Astrocyte of the cerebellum (primary cell): ENCODE measurements around the gene LGMN.
"Not testable (repeated sequence)": the region's sequence is repeated elsewhere in the genome, so short reads cannot be mapped to it uniquely, and the experiment has no call there.

ENCODE experiments used
- DNase-seq: peaks from one replicate; pipeline ENCODE4 v3.0.0-alpha.2; 2011; ENCODE audit warnings: low read depth
- H3K4me3 ChIP-seq: 2 replicates; pipeline ENCODE4 v1.5.1; 2011; ENCODE audit warnings: mild to moderate bottlenecking, low read depth, low read length, moderate library complexity
- in situ Hi-C: cut with HindIII; loops from 2 replicates; pipeline ENCODE4 v1.10.0; 2017; ENCODE audit warnings: low sequenced_read_pairs
- TF ChIP-seq, protein P1 (sequence below): IDR thresholded peaks from 2 replicates; pipeline ENCODE4 v1.5.1; 2012; ENCODE audit warnings: low read length, low read depth, moderate library complexity, mild to moderate bottlenecking; ENCODE audit errors: missing control alignments

LGMN gene

GRCh38 chr14:92787554-92787953 is 39.1 kb upstream of the LGMN start:
- no peak for DNase-seq
- TF ChIP-seq, protein P1, sequence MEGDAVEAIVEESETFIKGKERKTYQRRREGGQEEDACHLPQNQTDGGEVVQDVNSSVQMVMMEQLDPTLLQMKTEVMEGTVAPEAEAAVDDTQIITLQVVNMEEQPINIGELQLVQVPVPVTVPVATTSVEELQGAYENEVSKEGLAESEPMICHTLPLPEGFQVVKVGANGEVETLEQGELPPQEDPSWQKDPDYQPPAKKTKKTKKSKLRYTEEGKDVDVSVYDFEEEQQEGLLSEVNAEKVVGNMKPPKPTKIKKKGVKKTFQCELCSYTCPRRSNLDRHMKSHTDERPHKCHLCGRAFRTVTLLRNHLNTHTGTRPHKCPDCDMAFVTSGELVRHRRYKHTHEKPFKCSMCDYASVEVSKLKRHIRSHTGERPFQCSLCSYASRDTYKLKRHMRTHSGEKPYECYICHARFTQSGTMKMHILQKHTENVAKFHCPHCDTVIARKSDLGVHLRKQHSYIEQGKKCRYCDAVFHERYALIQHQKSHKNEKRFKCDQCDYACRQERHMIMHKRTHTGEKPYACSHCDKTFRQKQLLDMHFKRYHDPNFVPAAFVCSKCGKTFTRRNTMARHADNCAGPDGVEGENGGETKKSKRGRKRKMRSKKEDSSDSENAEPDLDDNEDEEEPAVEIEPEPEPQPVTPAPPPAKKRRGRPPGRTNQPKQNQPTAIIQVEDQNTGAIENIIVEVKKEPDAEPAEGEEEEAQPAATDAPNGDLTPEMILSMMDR = no peak
- in situ Hi-C loops = no loop called here
- no peak overlapping the region for H3K4me3 ChIP-seq

DNA sequence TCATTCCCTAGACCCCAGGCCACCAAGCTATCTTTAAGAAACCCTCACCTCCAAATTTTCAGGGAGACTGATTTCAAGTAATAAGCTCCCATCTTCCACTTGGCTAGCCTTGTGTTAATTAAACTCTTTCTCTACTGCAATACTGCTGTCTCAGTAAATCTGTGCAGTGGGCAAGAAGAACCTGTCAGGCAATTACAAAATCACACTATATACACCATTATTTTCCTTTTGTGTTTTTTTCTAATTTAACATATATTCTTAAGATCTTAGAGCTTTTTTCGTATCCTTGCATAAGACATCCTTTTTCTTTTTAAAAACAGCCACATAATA is 38.0 kb upstream of the LGMN start:
- in situ Hi-C loops = no loop called here
- no peak for DNase-seq
- H3K4me3 ChIP-seq = no peak overlapping the region
- TF ChIP-seq, protein P1 = no peak

DNA sequence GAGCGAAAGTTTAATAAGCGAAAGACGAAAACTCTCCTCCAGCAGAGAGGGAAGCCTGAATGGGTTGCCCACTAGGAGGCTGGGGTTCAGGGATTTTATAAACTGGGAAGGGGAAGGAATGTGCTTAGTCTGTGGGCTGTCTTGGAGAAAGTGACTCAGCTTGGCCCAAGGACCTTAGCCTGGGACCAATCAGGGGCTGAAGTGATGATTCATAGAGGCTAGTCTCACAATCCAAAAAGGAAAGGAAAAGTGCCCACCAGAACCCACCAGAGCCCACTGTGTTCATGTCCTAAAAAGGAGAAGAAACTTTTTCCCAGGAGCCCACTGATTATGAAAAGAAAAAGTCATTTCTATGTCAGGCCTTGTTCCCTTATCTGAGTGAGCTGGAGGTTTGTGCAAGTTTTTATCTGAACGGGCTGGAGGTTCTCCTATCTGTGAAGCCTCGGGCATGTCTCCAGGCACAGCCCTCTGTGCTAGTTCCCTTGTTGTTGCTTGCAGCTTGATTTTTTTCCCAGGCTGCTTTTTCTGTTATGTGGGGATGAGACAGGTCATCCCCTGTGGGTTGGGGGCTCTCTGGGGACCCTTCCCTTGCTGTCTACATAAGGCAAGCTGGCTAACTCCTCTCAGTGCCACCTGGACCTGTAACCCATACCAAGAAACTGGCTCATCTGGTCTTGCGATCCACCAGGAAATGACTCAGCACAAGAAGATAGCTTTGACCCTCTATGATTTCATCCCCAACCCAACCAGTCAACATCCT is 37.4 kb upstream of the LGMN start:
- TF ChIP-seq, protein P1 = peak; percentile 23
- H3K4me3 ChIP-seq = no peak overlapping the region
- DNase-seq = peak; percentile 44
- in situ Hi-C loops = no loop called here

DNA sequence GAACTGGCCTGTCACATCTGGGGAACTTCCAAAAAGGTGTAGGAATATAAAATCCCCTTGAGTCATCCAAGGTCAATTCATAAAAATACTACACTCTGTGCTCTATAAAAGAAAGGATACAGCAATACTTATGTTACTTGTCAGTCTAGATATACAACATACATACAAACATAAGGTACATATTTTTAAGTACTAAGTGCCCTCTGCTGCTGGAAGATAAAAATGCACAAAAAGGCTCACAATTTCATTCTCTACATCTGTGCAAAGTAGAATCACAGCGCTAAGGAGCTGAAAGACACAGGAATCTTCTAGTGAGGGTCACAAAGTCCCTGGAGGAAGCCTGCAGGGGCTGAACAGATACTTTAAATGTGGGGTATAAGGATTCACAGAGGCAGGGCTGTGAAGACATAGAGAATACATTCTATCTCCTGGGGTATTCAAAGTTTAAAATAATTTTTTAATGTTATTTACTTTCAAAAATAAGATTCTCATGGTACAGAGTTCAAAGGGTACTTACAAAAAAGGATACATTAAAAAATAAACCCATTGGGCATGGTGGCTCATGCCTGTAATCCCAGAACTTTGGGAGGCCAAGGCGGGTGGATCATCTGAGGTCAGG is 35.5 kb upstream of the LGMN start:
- TF ChIP-seq, protein P1 = peak; percentile 49
- H3K4me3 ChIP-seq = no peak overlapping the region
- peak; percentile 48 for DNase-seq
- in situ Hi-C loops = no loop called here

DNA sequence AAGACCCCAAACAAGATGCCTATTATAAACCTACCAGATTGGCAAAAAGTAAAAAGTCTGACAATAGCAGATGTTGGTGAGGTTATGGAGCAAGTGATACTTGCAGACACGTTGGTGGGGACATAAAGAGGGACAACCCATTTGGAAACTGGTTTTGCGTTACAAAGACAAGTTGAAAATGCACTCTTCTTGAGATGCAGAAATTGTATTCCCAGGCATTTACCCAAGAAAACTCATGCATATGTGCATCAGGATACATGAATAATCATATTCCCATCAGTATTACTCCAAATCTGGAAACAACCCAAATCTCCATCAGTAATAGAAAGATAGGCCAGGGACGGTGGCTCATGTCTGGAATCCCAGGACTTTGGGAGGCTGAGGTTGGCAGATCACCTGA is 32.9 kb upstream of the LGMN start:
- DNase-seq = no peak
- in situ Hi-C loops = no loop called here

GRCh38 chr14:92780444-92781232 is 32.2 kb upstream of the LGMN start:
- no peak overlapping the region for H3K4me3 ChIP-seq
- TF ChIP-seq, protein P1 = no peak
- DNase-seq = no peak
- in situ Hi-C loops = no loop called here

More for the DNA sequence above, 32.9 kb upstream of the LGMN start:
- no peak overlapping the region for H3K4me3 ChIP-seq
- TF ChIP-seq, protein P1 = no peak

DNA sequence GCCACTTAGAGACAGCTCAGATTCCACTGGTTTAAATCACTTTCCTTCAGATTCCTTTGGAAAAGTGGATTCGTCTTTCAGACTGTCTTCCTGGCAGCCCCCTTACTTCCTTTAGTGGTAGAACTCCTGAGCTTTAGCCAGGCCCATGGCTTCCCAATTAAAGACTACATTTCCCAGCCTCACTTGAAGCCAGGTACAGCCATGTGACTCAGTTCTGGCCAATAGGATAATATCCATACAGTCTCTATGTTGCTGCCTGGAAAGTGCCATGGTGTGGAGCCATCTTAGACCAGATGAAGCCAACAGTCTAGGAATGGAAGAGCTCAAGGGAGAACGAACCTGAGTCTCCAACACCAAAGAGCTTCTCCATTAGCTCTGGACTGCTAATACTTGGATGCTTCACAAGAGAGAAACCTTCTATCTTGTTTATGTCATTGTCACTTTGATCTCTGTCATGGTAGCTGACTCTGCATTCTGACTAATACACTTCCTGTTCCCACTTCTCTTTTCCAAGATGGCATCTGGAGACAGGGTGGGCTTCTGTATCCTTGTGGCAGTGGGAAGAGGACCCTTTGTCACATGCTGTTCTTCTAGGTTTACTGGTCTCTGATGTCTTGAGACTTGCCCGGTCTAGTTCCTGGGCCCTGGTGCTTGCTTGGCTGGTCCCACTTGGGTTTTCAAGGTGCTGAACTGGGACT is 30.6 kb upstream of the LGMN start:
- in situ Hi-C loops, H3K4me3 ChIP-seq, DNase-seq: not testable (repeated sequence)

- in situ Hi-C loops, H3K4me3 ChIP-seq, DNase-seq: not testable (repeated sequence)
These were observed 26.9 kb upstream of the LGMN start for GRCh38 chr14:92775292-92775691.
